GM21576 (cell line): ENCODE data around the gene CCSER1.

ENCODE experiments used
- ATAC-seq: cut with Tn5 transposase; IDR thresholded peaks from one replicate; pipeline ENCODE4 v1.9.1; 2021; ENCODE audit warnings: mild to moderate bottlenecking, moderate library complexity; ENCODE audit not compliant: unreplicated experiment

Gene CCSER1

DNA sequence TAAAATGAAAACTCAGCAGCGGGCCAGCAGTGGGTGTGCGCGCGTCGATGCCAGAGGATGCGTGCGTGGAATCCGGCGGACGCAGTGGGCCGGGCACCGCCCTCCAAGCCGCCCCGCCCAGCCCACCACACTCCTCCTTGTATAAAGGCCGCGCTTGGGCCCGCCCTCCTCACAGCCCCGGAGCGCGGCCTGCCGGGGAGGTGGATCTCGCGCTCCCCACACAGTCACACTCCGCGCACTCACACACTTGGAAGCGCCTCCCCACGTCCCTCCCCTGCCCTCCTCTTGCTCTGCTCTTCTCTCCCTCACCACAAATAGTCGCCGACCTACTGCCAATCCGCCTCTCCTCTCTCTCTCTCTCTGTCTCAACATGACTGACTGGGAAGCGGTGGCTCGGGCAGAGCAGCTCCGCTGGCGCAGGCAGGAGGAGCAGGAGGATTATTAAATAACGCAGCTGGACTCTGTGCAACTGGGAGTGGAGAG, at the start of gene CCSER1:
Gene CCSER1, plus strand, starts transcription at position 172 of the 483 bp plus-strand sequence.
- ATAC-seq: peak; percentile 64

- peak; percentile 52 for ATAC-seq
Measured at GRCh38 chr4:90078440-90078839, 48.8 kb upstream of the CCSER1 start.

- ATAC-seq: no peak
Measured at GRCh38 chr4:90080116-90080515, 47.1 kb upstream of the CCSER1 start.

GRCh38 chr4:90081432-90082144, 45.6 kb upstream of the CCSER1 start:
- ATAC-seq: no peak

- ATAC-seq: no peak
Measured at GRCh38 chr4:90082449-90082848, 44.7 kb upstream of the CCSER1 start.

GRCh38 chr4:90084277-90084966, 42.8 kb upstream of the CCSER1 start:
- no peak for ATAC-seq

DNA sequence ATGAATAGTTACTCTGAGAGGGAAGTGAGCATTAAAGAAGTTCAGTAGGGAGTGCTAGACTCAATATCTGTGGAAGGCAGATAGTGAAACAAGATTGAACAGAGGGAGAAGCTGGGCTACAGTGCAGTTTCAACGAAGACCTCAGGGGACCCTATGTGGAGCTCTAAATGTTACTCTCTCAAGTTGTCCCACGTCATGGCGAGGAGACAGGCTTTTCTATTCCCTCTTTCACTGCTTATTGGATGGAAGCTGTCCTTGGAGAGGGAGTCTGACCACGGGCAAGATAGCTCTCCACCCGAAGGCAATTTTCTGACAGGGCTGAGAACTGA, 42.3 kb upstream of the CCSER1 start:
- ATAC-seq: no peak

- ATAC-seq: no peak
Measured at GRCh38 chr4:90093526-90093925, 33.7 kb upstream of the CCSER1 start.

GRCh38 chr4:90095000-90095399, 32.2 kb upstream of the CCSER1 start:
- no peak for ATAC-seq

DNA sequence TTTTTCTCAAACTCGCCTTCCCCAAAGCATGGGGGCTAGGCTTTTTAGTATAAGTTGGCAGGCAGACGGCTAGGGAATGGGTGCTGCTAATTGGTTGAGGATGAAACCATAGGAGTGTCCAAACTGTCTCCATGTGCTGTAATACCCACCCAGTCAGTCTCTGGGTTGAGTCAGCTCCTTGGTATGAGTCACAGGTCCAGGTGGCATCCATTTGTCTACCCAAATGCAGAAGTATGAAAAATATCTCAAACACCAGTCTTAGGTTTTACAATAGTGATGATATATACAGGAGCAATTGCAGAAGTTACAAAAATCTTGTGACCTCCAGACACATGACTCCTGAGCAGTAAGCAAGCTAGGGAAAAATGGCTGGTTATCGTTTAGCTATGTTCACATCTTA, 27.4 kb upstream of the CCSER1 start:
- ATAC-seq: no peak

DNA sequence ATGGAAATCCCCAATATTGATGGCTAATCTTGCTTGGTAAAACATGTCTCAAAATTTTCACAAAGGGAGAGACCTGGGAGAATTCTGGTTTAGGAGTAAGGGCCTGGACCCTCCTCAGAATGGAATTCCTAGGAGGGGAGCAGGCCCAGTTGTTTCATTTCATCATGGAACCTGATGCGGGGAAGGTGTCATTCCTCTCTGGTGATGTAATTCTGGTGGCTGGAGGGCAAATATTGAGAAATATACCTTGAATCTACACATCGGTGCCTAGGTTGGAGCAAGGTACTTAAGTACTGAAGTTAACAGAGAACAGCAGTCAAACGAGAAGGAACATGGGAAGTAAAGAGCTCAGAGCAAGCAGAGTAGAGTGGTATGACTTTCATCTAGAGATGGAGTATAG, 23.2 kb upstream of the CCSER1 start:
- ATAC-seq: no peak

DNA sequence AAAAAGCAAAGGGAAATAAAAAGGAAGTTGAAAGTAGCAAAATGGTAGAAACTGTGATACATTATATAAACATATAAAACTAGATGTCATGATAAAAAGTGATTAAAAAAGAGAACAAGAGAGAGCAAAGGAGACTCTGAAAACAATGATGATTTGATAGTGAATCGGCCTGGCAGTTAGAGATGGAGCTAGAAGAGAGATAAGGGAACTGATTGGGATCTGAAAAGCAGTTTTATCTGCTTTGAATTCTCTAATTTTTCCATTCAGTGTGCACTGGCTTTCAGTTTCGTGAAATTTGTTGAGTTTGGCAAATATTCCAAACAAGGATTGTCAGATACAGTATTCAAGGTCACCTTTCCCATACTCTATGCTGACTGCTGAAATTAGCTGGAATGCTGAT, 21.9 kb upstream of the CCSER1 start:
- ATAC-seq: no peak

- ATAC-seq: no peak
Measured at GRCh38 chr4:90112715-90113114, 14.5 kb upstream of the CCSER1 start.

DNA sequence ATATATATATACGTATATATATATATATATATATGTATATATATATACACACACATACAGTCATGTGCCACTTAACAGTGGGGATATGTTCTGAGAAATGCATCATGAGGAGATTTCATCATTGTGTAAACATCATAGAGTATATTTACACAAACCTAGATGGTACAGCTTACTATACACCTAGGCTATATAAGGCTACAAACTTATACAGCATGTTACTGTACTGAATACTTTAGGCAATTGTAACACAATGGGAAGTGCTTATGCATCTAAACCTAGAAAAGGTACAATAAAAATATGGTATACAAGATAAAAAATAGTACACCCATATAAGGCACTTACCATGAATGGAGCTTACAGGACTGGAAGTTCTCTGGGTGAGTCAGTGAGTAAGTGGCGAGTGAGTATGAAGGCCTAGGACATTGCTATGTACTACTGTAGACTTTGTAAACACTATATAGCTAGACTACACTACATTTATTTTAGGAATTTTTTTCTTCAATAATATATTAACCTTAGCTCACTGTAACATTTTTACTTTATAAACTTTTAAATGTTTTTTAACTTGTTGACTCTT, 13.2 kb upstream of the CCSER1 start:
- ATAC-seq: no peak

GRCh38 chr4:90118527-90119195, 8.5 kb upstream of the CCSER1 start:
- peak; percentile 75 for ATAC-seq

DNA sequence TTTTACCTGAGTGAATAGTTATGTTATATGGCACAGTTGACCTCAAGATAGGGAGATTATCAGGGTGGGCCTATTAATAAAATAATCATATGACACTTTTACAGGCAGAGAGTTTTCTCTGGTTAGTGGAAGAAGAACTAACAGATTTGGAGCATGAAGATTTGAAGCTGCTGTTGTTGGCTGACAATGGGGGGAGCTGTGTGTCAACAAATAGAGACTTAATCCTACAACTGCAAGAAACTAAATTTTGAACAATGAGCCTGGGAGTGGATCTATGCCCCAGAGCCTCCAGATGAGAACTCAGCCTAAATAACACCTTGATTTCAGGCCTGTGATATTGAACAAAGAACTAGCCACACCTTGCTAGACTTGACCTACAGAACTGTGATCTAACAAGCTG, 7.2 kb upstream of the CCSER1 start:
- no peak for ATAC-seq

GRCh38 chr4:90120815-90121214, 6.4 kb upstream of the CCSER1 start:
- ATAC-seq: no peak

DNA sequence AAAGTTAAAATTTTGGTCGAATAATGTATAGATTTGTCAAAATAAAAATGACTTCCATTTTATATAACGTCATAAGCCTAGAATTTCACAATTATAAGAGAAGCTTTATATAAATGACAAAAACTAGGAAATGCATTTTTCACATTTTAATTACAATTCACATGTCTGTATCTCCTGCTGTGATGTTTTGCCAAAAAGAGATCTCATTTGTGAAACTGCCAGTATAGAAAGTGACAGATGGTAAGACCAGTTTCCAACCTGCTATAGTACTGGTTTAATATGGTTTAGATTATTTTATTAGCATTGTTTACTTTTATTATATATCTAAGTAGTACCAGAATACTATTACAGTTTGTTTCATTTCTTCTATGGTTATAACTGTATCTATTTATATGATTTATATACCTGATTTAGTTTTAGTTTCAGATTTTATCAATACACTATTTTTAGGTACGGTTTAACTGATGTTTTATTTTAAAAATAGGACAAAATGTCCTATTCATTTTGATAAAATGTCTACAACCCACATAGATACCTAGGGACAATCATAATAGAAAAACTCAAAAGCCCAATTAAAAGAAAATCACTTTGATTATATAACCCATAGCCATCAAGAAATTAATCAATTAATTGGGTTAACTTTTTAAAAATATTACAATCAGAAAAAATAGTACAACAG, 5.4 kb upstream of the CCSER1 start:
- no peak for ATAC-seq

- no peak for ATAC-seq
Measured at GRCh38 chr4:90122355-90122748, 4.8 kb upstream of the CCSER1 start.

- no peak for ATAC-seq
Measured at GRCh38 chr4:90124276-90124675, 2.9 kb upstream of the CCSER1 start.

DNA sequence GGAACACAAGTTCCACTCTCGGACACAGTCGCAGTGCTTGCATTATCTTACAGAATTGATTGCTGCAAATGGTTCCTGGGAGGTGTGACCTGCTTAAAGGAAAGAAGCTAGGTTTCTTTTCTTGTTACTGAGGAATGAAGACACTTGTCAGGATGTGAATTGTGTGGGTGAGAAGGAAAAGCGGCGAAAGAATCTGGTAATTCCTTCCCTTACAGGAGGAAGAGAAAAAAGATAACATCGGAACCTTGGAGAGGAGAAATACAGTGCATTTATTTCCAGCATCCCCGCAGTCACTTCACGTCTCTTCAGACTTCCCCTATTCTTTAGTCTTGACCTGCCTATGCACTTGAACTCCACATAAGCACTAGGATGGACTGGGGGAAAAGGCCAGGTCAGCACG, 389 bp upstream of the CCSER1 start:
- ATAC-seq: no peak
